HCT116 (cell line): Measurements from ENCODE around the gene SQSTM1.

Source experiments
- CTCF ChIP-seq, 3 experiments: fragments of 200-600 bp in 1 of 3; sonication (generic) in 1 of 3; IDR thresholded peaks in 2 of 3; conservative IDR thresholded peaks in 1 of 3; 2 replicates each; pipeline ENCODE4 v1.5.1; 2012 to 2017; ENCODE audit warnings: low read depth in 2 of 3, low read length in 2 of 3, antibody characterized with exemption in 1 of 3, borderline replicate concordance in 1 of 3, control low read depth in 1 of 3, mild to moderate bottlenecking in 1 of 3, mixed read lengths in 1 of 3, mixed run types in 1 of 3, moderate library complexity in 1 of 3; ENCODE audit not compliant: insufficient read depth in 1 of 3
- POLR2AphosphoS5 ChIP-seq: IDR thresholded peaks from 2 replicates; pipeline ENCODE4 v1.6.1; 2011; ENCODE audit warnings: mild to moderate bottlenecking, low read depth, low read length, moderate library complexity
- ZNF274 ChIP-seq: fragments of 200-500 bp; sonication (Bioruptor generic); IDR thresholded peaks from 2 replicates; pipeline ENCODE4 v1.6.1; 2014; ENCODE audit warnings: mild to moderate bottlenecking, low read depth, low read length, inconsistent platforms

GRCh38 chr5:179795863-179796833, 24.6 kb upstream of the SQSTM1 start:
- peak; percentile 85 for TF ChIP-seq POLR2AphosphoS5
- no peak for TF ChIP-seq ZNF274
- peak in 2 of 3 experiments; percentile 51 to 53; a peak in 4 of 6 replicates for TF ChIP-seq CTCF (IDR thresholded peaks at IDR 0.05 in 2 of 3, conservative IDR thresholded peaks at IDR 0.05 in 1 of 3; ENCODE audit: borderline replicate concordance in 1 of 3, insufficient read depth in 1 of 3, low read depth in 2 of 3, low read length in 2 of 3)
